ENCODE results near the gene CRYBG2. TPM values are rescaled to one million over a fixed set of nuclear protein-coding genes. Genes with fewer than 3 reads are reported as not detected.

CRYBG2 gene
- total RNA-seq, 2 donors from 2014 or later: 1.6 to 2.3 TPM

- DNase-seq (peak; percentile 84 to 90), ATAC-seq (replicated peaks in 1 of 2) (peak; percentile 79 to 82)
- H3K36me3 Mint-ChIP-seq (ENCODE audit: insufficient read depth in 2 of 2): no peaks in the 10 kb centered on the region
- peaks cover 20% of the 10 kb centered on the region for H3K27me3 Mint-ChIP-seq (ENCODE audit: low read depth)
- H3K4me3 Mint-ChIP-seq: no peak overlapping the region
- H3K9me3 Mint-ChIP-seq: no peaks in the 10 kb centered on the region
- H3K27ac Mint-ChIP-seq: no peak overlapping the region
- H3K4me1 Mint-ChIP-seq (ENCODE audit: low read depth): peaks cover 46% of the 10 kb centered on the region
These were observed 9.9 kb upstream of the CRYBG2 start for GRCh38 chr1:26363549-26364448.

GRCh38 chr1:26362331-26362730 is 8.4 kb upstream of the CRYBG2 start:
- H3K4me1 Mint-ChIP-seq (ENCODE audit: low read depth): peaks cover 51% of the 10 kb centered on the region
- no peak for ATAC-seq (replicated peaks in 1 of 2)
- H3K36me3 Mint-ChIP-seq (ENCODE audit: insufficient read depth in 2 of 2): no peaks in the 10 kb centered on the region
- no peaks in the 10 kb centered on the region for H3K9me3 Mint-ChIP-seq
- no peak overlapping the region for H3K27ac Mint-ChIP-seq
- peaks cover 22% of the 10 kb centered on the region for H3K27me3 Mint-ChIP-seq (ENCODE audit: low read depth)
- no peak overlapping the region for H3K4me3 Mint-ChIP-seq
- DNase-seq: no peak

- no peak for ATAC-seq (replicated peaks in 1 of 2)
- Mint-ChIP-seq H3K4me1 (ENCODE audit: low read depth) (peaks cover 51% of the 10 kb centered on the region), H3K36me3 (ENCODE audit: insufficient read depth in 2 of 2) (no peaks in the 10 kb centered on the region), H3K27me3 (ENCODE audit: low read depth) (peaks cover 22% of the 10 kb centered on the region), H3K9me3 (no peaks in the 10 kb centered on the region), H3K27ac (no peak overlapping the region), H3K4me3 (no peak overlapping the region)
- no peak for DNase-seq
These were observed 7.7 kb upstream of the CRYBG2 start for GRCh38 chr1:26361605-26362122.

- Mint-ChIP-seq H3K4me1 (ENCODE audit: low read depth) (peaks cover 51% of the 10 kb centered on the region), H3K4me3 (peak overlapping the region; percentile 78 to 88), H3K27me3 (ENCODE audit: low read depth) (peaks cover 22% of the 10 kb centered on the region), H3K27ac (peak overlapping the region; percentile 30), H3K9me3 (no peaks in the 10 kb centered on the region), H3K36me3 (ENCODE audit: insufficient read depth in 2 of 2) (no peaks in the 10 kb centered on the region)
- no peak for DNase-seq
- no peak for ATAC-seq (replicated peaks in 1 of 2)
These were observed 7.1 kb upstream of the CRYBG2 start for GRCh38 chr1:26360807-26361604.

- H3K4me1 Mint-ChIP-seq (ENCODE audit: low read depth): peaks cover 51% of the 10 kb centered on the region
- DNase-seq (peak; percentile 42 to 44), ATAC-seq (replicated peaks in 1 of 2) (peak in 1 of 2 donors; percentile 20)
- no peaks in the 10 kb centered on the region for H3K9me3 Mint-ChIP-seq
- H3K36me3 Mint-ChIP-seq (ENCODE audit: insufficient read depth in 2 of 2): no peaks in the 10 kb centered on the region
- peak overlapping the region; percentile 78 to 88 for H3K4me3 Mint-ChIP-seq
- peaks cover 22% of the 10 kb centered on the region for H3K27me3 Mint-ChIP-seq (ENCODE audit: low read depth)
- no peak overlapping the region for H3K27ac Mint-ChIP-seq
These were observed 6.3 kb upstream of the CRYBG2 start for GRCh38 chr1:26359981-26360806.

GRCh38 chr1:26358411-26359384 is 4.8 kb upstream of the CRYBG2 start:
- peak; percentile 70 for DNase-seq
- peaks cover 22% of the 10 kb centered on the region for H3K27me3 Mint-ChIP-seq (ENCODE audit: low read depth)
- H3K9me3 Mint-ChIP-seq: no peaks in the 10 kb centered on the region
- peaks cover 37% of the 10 kb centered on the region for H3K4me1 Mint-ChIP-seq (ENCODE audit: low read depth)
- peak; percentile 81 to 83 for ATAC-seq (replicated peaks in 1 of 2)
- peak overlapping the region; percentile 60 to 67 for H3K4me3 Mint-ChIP-seq
- H3K36me3 Mint-ChIP-seq (ENCODE audit: insufficient read depth in 2 of 2): no peaks in the 10 kb centered on the region
- no peak overlapping the region for H3K27ac Mint-ChIP-seq

GRCh38 chr1:26357121-26357602 is 3.2 kb upstream of the CRYBG2 start:
- Mint-ChIP-seq H3K4me1 (ENCODE audit: low read depth) (peaks cover 31% of the 10 kb centered on the region), H3K36me3 (ENCODE audit: insufficient read depth in 2 of 2) (no peaks in the 10 kb centered on the region), H3K27ac (no peak overlapping the region), H3K27me3 (ENCODE audit: low read depth) (peaks cover 22% of the 10 kb centered on the region), H3K9me3 (no peaks in the 10 kb centered on the region), H3K4me3 (no peak overlapping the region)
- ATAC-seq (replicated peaks in 1 of 2): no peak
- DNase-seq: no peak

- no peak overlapping the region for H3K27ac Mint-ChIP-seq
- H3K4me1 Mint-ChIP-seq (ENCODE audit: low read depth): peaks cover 28% of the 10 kb centered on the region
- ATAC-seq (replicated peaks in 1 of 2): no peak
- H3K36me3 Mint-ChIP-seq (ENCODE audit: insufficient read depth in 2 of 2): no peaks in the 10 kb centered on the region
- H3K4me3 Mint-ChIP-seq: no peak overlapping the region
- no peaks in the 10 kb centered on the region for H3K9me3 Mint-ChIP-seq
- peaks cover 18% of the 10 kb centered on the region for H3K27me3 Mint-ChIP-seq (ENCODE audit: low read depth)
- DNase-seq: no peak
These were observed 2.2 kb upstream of the CRYBG2 start for GRCh38 chr1:26356106-26356505.

GRCh38 chr1:26354972-26355371 is 1.0 kb upstream of the CRYBG2 start:
- ATAC-seq (replicated peaks in 1 of 2): no peak
- peaks cover 11% of the 10 kb centered on the region for H3K27me3 Mint-ChIP-seq (ENCODE audit: low read depth)

GRCh38 chr1:26353210-26353859 is 595 bp downstream of the CRYBG2 start:
- no peaks in the 10 kb centered on the region for H3K9me3 Mint-ChIP-seq
- peaks cover under 1% of the 10 kb centered on the region for H3K4me1 Mint-ChIP-seq (ENCODE audit: low read depth)
- H3K27ac Mint-ChIP-seq: no peak overlapping the region
- DNase-seq (no peak), ATAC-seq (replicated peaks in 1 of 2) (no peak)
- no peaks in the 10 kb centered on the region for H3K27me3 Mint-ChIP-seq (ENCODE audit: low read depth)
- no peaks in the 10 kb centered on the region for H3K36me3 Mint-ChIP-seq (ENCODE audit: insufficient read depth in 2 of 2)
- no peak overlapping the region for H3K4me3 Mint-ChIP-seq

More at GRCh38 chr1:26354972-26355371, 1.0 kb upstream of the CRYBG2 start:
- Mint-ChIP-seq H3K27ac (no peak overlapping the region), H3K36me3 (ENCODE audit: insufficient read depth in 2 of 2) (no peaks in the 10 kb centered on the region), H3K4me3 (no peak overlapping the region), H3K4me1 (ENCODE audit: low read depth) (peaks cover 17% of the 10 kb centered on the region), H3K9me3 (no peaks in the 10 kb centered on the region)
- no peak for DNase-seq

GRCh38 chr1:26352338-26352679 is 1.6 kb downstream of the CRYBG2 start:
- ATAC-seq (replicated peaks in 1 of 2) (no peak), DNase-seq (no peak)
- Mint-ChIP-seq H3K4me3 (no peak overlapping the region), H3K9me3 (no peaks in the 10 kb centered on the region), H3K27me3 (ENCODE audit: low read depth) (no peaks in the 10 kb centered on the region), H3K4me1 (ENCODE audit: low read depth) (no peaks in the 10 kb centered on the region), H3K36me3 (ENCODE audit: insufficient read depth in 2 of 2) (no peaks in the 10 kb centered on the region), H3K27ac (no peak overlapping the region)

Data from activated T-cell treated with anti-CD3 and anti-CD28 coated beads, Interleukin-2, amount 50 U/mL, for 72 hours (primary cell).